Measurements from ENCODE around the gene DDB1. TPM values are rescaled to one million over a fixed set of nuclear protein-coding genes. Genes with fewer than 3 reads are reported as not detected.

DDB1 gene
- total RNA-seq, 1 experiment from 2014 or later = 302 TPM

GRCh38 chr11:61268588-61269250, 64.2 kb downstream of the DDB1 start:
- Histone ChIP-seq H3K9me2 (ENCODE audit: insufficient read depth) (no peaks in the 10 kb centered on the region), H3K4me3 (no peak overlapping the region), H2AFZ (no peak overlapping the region), H3F3A (ENCODE audit: insufficient read depth, low read depth) (peaks cover 8% of the 10 kb centered on the region; the same call in 1 of the 2 replicates), H3K4me2 (no peak overlapping the region), H3K27me3 (ENCODE audit: insufficient read depth, low read depth) (peaks cover 3% of the 10 kb centered on the region; the same call in 1 of the 2 replicates), H3K79me2 (ENCODE audit: low read depth) (no peaks in the 10 kb centered on the region), H3K9me3 (ENCODE audit: insufficient read depth, low read depth) (no peaks in the 10 kb centered on the region), H3K4me1 (replicated peaks; ENCODE audit: insufficient read depth) (0 out of 2 replicates have a peak, but pooled peaks cover 5% of the 10 kb centered on the region), H4K20me1 (ENCODE audit: insufficient read depth) (no peaks in the 10 kb centered on the region; the same call in none of the 2 replicates), H3K27ac (no peak overlapping the region), H3K36me3 (ENCODE audit: low read depth) (no peaks in the 10 kb centered on the region)
- no TSS peak for BruUV-seq (replicated peaks)
- POLR2A ChIA-PET (ENCODE audit: unreplicated experiment) = no interaction called here
- intact Hi-C loops (cut with micrococcal nuclease; ENCODE audit: unreplicated experiment) = no loop called here
- CTCF ChIA-PET = interaction anchor here (0.6 to 0.7 kb wide), 2 partner anchors 14 to 17 kb away, joined by 3 to 4 read pairs; no protein-coding TSS in a partner anchor
- DNase-seq = no peak
- TF ChIP-seq, protein P1, sequence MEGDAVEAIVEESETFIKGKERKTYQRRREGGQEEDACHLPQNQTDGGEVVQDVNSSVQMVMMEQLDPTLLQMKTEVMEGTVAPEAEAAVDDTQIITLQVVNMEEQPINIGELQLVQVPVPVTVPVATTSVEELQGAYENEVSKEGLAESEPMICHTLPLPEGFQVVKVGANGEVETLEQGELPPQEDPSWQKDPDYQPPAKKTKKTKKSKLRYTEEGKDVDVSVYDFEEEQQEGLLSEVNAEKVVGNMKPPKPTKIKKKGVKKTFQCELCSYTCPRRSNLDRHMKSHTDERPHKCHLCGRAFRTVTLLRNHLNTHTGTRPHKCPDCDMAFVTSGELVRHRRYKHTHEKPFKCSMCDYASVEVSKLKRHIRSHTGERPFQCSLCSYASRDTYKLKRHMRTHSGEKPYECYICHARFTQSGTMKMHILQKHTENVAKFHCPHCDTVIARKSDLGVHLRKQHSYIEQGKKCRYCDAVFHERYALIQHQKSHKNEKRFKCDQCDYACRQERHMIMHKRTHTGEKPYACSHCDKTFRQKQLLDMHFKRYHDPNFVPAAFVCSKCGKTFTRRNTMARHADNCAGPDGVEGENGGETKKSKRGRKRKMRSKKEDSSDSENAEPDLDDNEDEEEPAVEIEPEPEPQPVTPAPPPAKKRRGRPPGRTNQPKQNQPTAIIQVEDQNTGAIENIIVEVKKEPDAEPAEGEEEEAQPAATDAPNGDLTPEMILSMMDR (conservative IDR thresholded peaks at IDR 0.05) = no peak
- TF ChIP-seq EZH2 (IDR thresholded peaks at IDR 0.05; ENCODE audit: low read depth) = no peak

DNA sequence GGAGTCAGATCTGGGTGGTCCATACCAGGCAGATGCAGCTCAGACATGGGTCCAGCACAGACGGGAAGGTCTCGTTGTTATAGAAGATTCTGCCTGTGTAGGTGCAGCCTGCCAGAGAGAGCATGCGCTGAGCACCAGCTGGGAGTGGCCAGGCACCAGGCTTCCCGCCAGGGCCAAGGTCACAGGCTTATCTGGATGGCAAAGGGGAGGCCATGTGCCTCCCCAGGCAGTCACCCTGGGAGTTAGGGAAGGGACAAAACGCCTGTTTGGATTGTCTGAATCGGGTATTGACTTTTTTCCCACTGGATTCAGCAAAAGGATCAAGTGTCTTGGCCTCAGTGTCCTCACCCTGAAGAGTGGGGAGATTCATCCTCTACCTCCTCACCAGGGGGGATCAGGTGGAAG, 65.5 kb downstream of the DDB1 start:
- no peak overlapping the region for H3K4me2 ChIP-seq
- H3K4me3 ChIP-seq = no peak overlapping the region
- no TSS peak for BruUV-seq (replicated peaks)
- H3K36me3 ChIP-seq (ENCODE audit: low read depth) = no peaks in the 10 kb centered on the region
- POLR2A ChIA-PET (ENCODE audit: unreplicated experiment) = no interaction called here
- CTCF ChIA-PET = no interaction called here
- TF ChIP-seq, protein P1 (conservative IDR thresholded peaks at IDR 0.05) = no peak
- no peak for TF ChIP-seq EZH2 (IDR thresholded peaks at IDR 0.05; ENCODE audit: low read depth)
- no peaks in the 10 kb centered on the region for H3K9me3 ChIP-seq (ENCODE audit: insufficient read depth, low read depth)
- no peaks in the 10 kb centered on the region; the same call in none of the 2 replicates for H4K20me1 ChIP-seq (ENCODE audit: insufficient read depth)
- no peak overlapping the region for H2AFZ ChIP-seq
- H3K27me3 ChIP-seq (ENCODE audit: insufficient read depth, low read depth) = peaks cover 7% of the 10 kb centered on the region; the same call in 1 of the 2 replicates
- H3K9me2 ChIP-seq (ENCODE audit: insufficient read depth) = no peaks in the 10 kb centered on the region
- H3K4me1 ChIP-seq (replicated peaks; ENCODE audit: insufficient read depth) = 0 out of 2 replicates have a peak, but pooled peaks cover 5% of the 10 kb centered on the region
- peak in 1 of 2 experiments; percentile 31 for DNase-seq
- H3F3A ChIP-seq (ENCODE audit: insufficient read depth, low read depth) = peaks cover 2% of the 10 kb centered on the region; the same call in 1 of the 2 replicates
- no peaks in the 10 kb centered on the region for H3K79me2 ChIP-seq (ENCODE audit: low read depth)
- H3K27ac ChIP-seq = no peak overlapping the region
- intact Hi-C loops (cut with micrococcal nuclease; ENCODE audit: unreplicated experiment) = no loop called here

DNA sequence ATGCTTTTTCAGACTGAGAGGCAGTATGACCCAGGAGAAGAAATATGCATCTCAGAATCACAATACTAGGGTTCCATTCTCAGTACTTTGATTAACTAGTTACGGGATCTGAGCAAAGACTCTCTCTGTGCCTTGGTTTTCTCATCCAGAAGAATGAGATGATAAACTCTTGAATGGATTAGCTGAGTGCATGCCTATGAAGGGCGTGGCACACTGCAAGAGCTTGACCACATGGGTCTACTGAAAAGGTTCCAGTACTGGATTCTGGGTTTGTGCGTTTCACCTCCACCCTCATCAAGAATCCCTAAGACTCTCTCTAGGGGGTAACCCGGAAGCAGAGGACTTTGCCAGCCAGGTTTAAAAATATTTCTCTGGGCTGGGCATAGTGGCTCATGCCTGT, 66.3 kb downstream of the DDB1 start:
- H3K9me2 ChIP-seq (ENCODE audit: insufficient read depth) = no peaks in the 10 kb centered on the region
- H3K27me3 ChIP-seq (ENCODE audit: insufficient read depth, low read depth) = peaks cover 14% of the 10 kb centered on the region
- no peak overlapping the region for H3K4me2 ChIP-seq
- H3K36me3 ChIP-seq (ENCODE audit: low read depth) = no peaks in the 10 kb centered on the region
- no peak for TF ChIP-seq EZH2 (IDR thresholded peaks at IDR 0.05; ENCODE audit: low read depth)
- TF ChIP-seq, protein P1 (conservative IDR thresholded peaks at IDR 0.05) = no peak
- BruUV-seq (replicated peaks) = no TSS peak
- no peak overlapping the region for H3K4me3 ChIP-seq
- H4K20me1 ChIP-seq (ENCODE audit: insufficient read depth) = no peaks in the 10 kb centered on the region; the same call in 1 of the 2 replicates
- H3F3A ChIP-seq (ENCODE audit: insufficient read depth, low read depth) = no peaks in the 10 kb centered on the region
- intact Hi-C loops (cut with micrococcal nuclease; ENCODE audit: unreplicated experiment) = no loop called here
- H3K9me3 ChIP-seq (ENCODE audit: insufficient read depth, low read depth) = no peaks in the 10 kb centered on the region
- H2AFZ ChIP-seq = no peak overlapping the region
- ChIA-PET POLR2A (ENCODE audit: unreplicated experiment) (interaction anchor here (0.6 kb wide), 1 partner anchor 95 kb away, joined by 3 read pairs; the partner anchor contains the start of gene TMEM138), CTCF (interaction anchor here (0.6 kb wide), 1 partner anchor 143 kb away, joined by 3 read pairs; no protein-coding TSS in a partner anchor)
- peak; percentile 36 to 38 for DNase-seq
- H3K79me2 ChIP-seq (ENCODE audit: low read depth) = no peaks in the 10 kb centered on the region
- 0 out of 2 replicates have a peak, but pooled peaks cover 5% of the 10 kb centered on the region for H3K4me1 ChIP-seq (replicated peaks; ENCODE audit: insufficient read depth)
- H3K27ac ChIP-seq = no peak overlapping the region

Measured in PC-9 (cell line).